ENCODE results near the gene EGLN2. TPM values are rescaled to one million over a fixed set of nuclear protein-coding genes. Genes with fewer than 3 reads are reported as not detected.

The EGLN2 gene
- total and polyA plus RNA-seq, 2 of the 4 experiments (the other 2 are of a cell fraction), result 54.1 to 60.2 TPM

GRCh38 chr19:40827386-40828247 lies 28.6 kb downstream of the EGLN2 start:
- Histone ChIP-seq H3K27ac (ENCODE audit: insufficient read depth, low read length) (no peak overlapping the region), H3K4ac (ENCODE audit: low read depth, low read length) (no peak overlapping the region), H3K4me2 (ENCODE audit: low read depth, low read length) (no peak overlapping the region), H4K91ac (ENCODE audit: insufficient read depth, low read depth, low read length) (no peak overlapping the region), H4K8ac (ENCODE audit: low read depth in 2 of 2, low read length in 2 of 2) (no peak overlapping the region), H3K23ac (ENCODE audit: low read depth, low read length) (no peak overlapping the region), H3K56ac (ENCODE audit: extremely low read depth, insufficient read depth, low read length) (no peak overlapping the region), H3K14ac (replicated peaks; ENCODE audit: low read depth, low read length) (no peak overlapping the region), H2AFZ (replicated peaks; ENCODE audit: low read length, poor library complexity) (no peak overlapping the region), H3K9me1 (ENCODE audit: insufficient read depth, low read length) (peaks cover 7% of the 10 kb centered on the region; the same call in 1 of the 2 replicates), H3K9ac (ENCODE audit: low read depth, low read length) (no peak overlapping the region), H2AK9ac (replicated peaks; ENCODE audit: low read depth, low read length, poor library complexity) (no peak overlapping the region), H3K18ac (ENCODE audit: low read depth, low read length) (no peak overlapping the region), H3K36me3 (ENCODE audit: control insufficient read depth, insufficient read depth, low read length) (peaks cover 15% of the 10 kb centered on the region), H2BK20ac (ENCODE audit: low read depth, low read length) (no peak overlapping the region), H4K20me1 (ENCODE audit: insufficient read depth, low read length) (no peaks in the 10 kb centered on the region), H4K5ac (ENCODE audit: low read depth, low read length) (no peak overlapping the region), H2BK120ac (ENCODE audit: low read depth, low read length) (no peak overlapping the region), H3K27me3 (ENCODE audit: control insufficient read depth, insufficient read depth, low read length) (no peaks in the 10 kb centered on the region), H2BK5ac (ENCODE audit: low read depth, low read length, poor library complexity, severe bottlenecking) (no peak overlapping the region), H2BK15ac (ENCODE audit: low read depth, low read length) (no peak overlapping the region), H3K79me1 (ENCODE audit: low read depth in 1 of 2, low read length in 2 of 2) (peaks cover 0 to 8% of the 10 kb centered on the region in 2 experiments; a peak in 1 of 4 replicates), H3K4me3 (ENCODE audit: insufficient read depth, low read depth, low read length) (no peak overlapping the region), H3K9me3 (ENCODE audit: control insufficient read depth, insufficient read depth, low read length) (no peaks in the 10 kb centered on the region), H3K4me1 (ENCODE audit: control insufficient read depth, insufficient read depth, low read length) (peaks cover 11% of the 10 kb centered on the region), H2AK5ac (ENCODE audit: low read depth, low read length) (no peak overlapping the region)
- no TSS peak for BruUV-seq (replicated peaks)
- TF ChIP-seq RFX5 (IDR thresholded peaks at IDR 0.05; ENCODE audit: low read depth, low read length) (no peak), RAD21 (IDR thresholded peaks at IDR 0.05; ENCODE audit: low read length) (no peak), FOS (IDR thresholded peaks at IDR 0.05; ENCODE audit: low read depth, low read length) (no peak), MAZ (IDR thresholded peaks at IDR 0.05; ENCODE audit: borderline replicate concordance, low read depth, low read length) (no peak), MAFK (IDR thresholded peaks at IDR 0.05; ENCODE audit: low read depth, low read length) (no peak), RCOR1 (IDR thresholded peaks at IDR 0.05; ENCODE audit: insufficient replicate concordance, low read length) (no peak), USF2 (IDR thresholded peaks at IDR 0.05; ENCODE audit: low read depth, low read length) (no peak), NFE2L2 (IDR thresholded peaks at IDR 0.05; ENCODE audit: low read depth, low read length) (no peak), CEBPB (IDR thresholded peaks at IDR 0.05; ENCODE audit: low read depth, low read length) (no peak), CHD1 (IDR thresholded peaks at IDR 0.05; ENCODE audit: low read depth, low read length) (no peak), SMC3 (IDR thresholded peaks at IDR 0.05; ENCODE audit: low read depth, low read length) (no peak), MXI1 (IDR thresholded peaks at IDR 0.05; ENCODE audit: borderline replicate concordance, low read depth, low read length) (no peak)
- TF ChIP-seq, protein P1, sequence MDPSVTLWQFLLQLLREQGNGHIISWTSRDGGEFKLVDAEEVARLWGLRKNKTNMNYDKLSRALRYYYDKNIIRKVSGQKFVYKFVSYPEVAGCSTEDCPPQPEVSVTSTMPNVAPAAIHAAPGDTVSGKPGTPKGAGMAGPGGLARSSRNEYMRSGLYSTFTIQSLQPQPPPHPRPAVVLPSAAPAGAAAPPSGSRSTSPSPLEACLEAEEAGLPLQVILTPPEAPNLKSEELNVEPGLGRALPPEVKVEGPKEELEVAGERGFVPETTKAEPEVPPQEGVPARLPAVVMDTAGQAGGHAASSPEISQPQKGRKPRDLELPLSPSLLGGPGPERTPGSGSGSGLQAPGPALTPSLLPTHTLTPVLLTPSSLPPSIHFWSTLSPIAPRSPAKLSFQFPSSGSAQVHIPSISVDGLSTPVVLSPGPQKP (IDR thresholded peaks at IDR 0.05; ENCODE audit: borderline replicate concordance, low read depth, low read length), result no peak
- TF ChIP-seq, protein P2, sequence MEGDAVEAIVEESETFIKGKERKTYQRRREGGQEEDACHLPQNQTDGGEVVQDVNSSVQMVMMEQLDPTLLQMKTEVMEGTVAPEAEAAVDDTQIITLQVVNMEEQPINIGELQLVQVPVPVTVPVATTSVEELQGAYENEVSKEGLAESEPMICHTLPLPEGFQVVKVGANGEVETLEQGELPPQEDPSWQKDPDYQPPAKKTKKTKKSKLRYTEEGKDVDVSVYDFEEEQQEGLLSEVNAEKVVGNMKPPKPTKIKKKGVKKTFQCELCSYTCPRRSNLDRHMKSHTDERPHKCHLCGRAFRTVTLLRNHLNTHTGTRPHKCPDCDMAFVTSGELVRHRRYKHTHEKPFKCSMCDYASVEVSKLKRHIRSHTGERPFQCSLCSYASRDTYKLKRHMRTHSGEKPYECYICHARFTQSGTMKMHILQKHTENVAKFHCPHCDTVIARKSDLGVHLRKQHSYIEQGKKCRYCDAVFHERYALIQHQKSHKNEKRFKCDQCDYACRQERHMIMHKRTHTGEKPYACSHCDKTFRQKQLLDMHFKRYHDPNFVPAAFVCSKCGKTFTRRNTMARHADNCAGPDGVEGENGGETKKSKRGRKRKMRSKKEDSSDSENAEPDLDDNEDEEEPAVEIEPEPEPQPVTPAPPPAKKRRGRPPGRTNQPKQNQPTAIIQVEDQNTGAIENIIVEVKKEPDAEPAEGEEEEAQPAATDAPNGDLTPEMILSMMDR (conservative IDR thresholded peaks at IDR 0.05; ENCODE audit: low read depth, low read length), result no peak
- POLR2A ChIA-PET (ENCODE audit: unreplicated experiment), result no interaction called here
- ATAC-seq (ENCODE audit: low read depth) (no peak), DNase-seq (no peak)
- 86% methylated on average over 6 of the region's 22 CpGs; no CpG with 5 or more reads in 1 of the 2 experiments for WGBS, 2 experiments (ENCODE audit: extremely low coverage in 2 of 2, insufficient read length in 1 of 2)
- dilution Hi-C loops (cut with HindIII; ENCODE audit: low sequenced_read_pairs, unreplicated experiment) (no loop called here), in situ Hi-C loops (cut with MboI; ENCODE audit: low sequenced_read_pairs) (no loop called here), intact Hi-C loops (cut with micrococcal nuclease) (no loop called here)
- CTCF ChIA-PET, result no interaction called here
